ENCODE data around the gene ZRANB1.
"Not testable (repeated sequence)": the region's sequence is repeated elsewhere in the genome, so short reads cannot be mapped to it uniquely, and the experiment has no call there.

Gene ZRANB1

GRCh38 chr10:124941823-124942222 is at the start of gene ZRANB1:
TSS of gene ZRANB1 (plus strand) at chr10:124942123. CDS start at chr10:124942494, 371 bp downstream.
- no peak for DNase-seq (ENCODE audit: low read depth in 2 of 2)

DNA sequence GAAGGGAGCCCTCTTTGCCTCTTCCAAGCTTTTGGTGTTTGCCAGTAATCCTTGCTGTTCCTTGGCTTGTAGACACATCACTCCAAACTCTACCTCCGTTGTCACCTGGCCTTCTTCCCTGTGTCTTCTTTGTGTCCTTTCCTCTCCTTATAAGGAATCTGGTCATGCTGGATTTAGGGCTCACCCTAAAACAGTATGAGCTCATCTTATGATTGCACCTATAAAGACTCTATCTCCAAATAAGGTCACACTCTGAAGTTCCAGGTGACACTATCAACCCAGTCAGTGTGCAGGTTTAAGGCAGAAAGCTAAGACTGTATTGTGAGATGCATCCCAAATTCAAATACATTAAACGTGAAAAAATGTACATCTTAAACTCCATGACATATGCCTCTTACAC is 49.0 kb upstream of the ZRANB1 start:
- no peak for DNase-seq (ENCODE audit: low read depth in 2 of 2)

- DNase-seq (ENCODE audit: low read depth in 2 of 2), result no peak
These were observed 47.2 kb upstream of the ZRANB1 start for GRCh38 chr10:124894569-124895215.

DNA sequence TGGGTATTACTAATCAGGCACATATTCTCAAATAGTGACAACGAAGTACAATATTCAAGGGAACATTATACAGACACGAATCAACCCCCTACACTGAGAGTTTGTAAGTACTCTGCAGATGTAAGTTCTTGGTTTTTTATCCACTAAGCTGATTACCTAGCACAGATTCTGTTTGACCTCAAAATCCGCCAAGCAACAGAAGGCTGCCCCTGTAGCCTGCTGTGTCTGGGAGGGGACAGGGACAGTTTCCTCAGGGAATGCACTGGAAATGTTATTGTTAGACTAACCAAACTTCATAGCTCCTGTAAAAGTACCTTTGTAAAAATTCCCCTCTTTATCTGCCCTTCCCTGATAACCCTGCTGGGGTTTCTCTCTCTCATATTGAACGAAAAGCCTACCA is 45.2 kb upstream of the ZRANB1 start:
- DNase-seq (ENCODE audit: low read depth in 2 of 2), result no peak

DNA sequence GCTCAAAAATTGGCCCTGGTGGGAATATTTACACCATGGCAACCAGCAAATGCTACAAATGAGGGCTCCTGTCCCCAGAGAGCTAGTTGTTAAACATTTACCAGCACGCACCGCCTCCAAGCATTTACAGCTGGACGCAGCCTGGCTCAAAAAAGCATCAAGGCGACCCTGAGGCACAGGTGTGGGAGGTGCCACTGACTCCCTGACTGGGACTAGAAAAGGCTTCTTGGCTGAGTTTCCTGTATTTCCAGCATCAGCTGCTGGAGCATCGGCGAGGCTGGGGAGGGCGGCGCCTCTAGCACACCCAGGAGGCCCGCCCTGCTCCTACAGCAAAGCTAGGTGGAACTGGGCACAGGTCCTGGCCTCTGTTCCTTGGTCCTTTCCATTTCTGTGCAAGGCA is 43.5 kb upstream of the ZRANB1 start:
- DNase-seq (ENCODE audit: low read depth in 2 of 2), result no peak

DNA sequence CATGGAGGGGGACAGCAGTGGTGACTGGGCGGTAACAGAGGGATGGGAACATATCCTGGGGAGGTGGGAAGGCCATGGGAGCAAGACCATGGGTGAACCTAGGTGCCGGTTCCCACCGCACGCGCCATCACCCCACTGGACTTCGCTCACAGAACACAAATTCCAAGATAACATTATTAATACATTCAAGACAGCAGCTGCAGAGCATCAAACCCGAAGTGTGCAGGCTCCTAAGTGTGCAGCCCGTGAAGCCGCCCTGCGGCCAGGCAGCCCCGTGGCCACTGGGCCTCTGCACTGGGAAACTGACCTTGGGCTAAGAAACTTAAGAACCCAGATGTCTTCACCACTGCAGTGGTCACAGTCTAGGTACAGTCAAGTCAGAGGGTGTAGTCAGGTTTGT is 42.8 kb upstream of the ZRANB1 start:
- DNase-seq (ENCODE audit: low read depth in 2 of 2), result no peak

DNA sequence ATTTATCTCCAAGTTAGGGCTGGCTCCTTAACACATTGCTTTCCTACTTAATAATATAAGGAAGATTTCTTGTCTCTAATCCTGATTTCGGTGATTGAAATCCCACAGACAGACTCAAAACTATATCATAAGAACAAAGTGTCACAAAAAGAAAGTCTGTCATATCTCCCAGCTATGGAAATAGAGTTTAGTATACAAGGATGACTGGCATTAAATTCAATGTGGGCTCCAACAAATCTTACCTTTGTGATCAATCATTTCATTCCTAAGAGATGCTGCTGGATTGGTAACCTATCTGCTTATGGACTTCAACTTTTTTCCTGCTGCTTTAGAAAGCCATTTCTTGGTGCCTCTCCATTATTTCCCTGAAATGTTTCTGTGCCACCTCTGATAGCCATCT is 39.5 kb upstream of the ZRANB1 start:
- DNase-seq (ENCODE audit: low read depth in 2 of 2), result no peak

GRCh38 chr10:124903111-124903510 is 38.8 kb upstream of the ZRANB1 start:
- no peak for DNase-seq (ENCODE audit: low read depth in 2 of 2)

DNA sequence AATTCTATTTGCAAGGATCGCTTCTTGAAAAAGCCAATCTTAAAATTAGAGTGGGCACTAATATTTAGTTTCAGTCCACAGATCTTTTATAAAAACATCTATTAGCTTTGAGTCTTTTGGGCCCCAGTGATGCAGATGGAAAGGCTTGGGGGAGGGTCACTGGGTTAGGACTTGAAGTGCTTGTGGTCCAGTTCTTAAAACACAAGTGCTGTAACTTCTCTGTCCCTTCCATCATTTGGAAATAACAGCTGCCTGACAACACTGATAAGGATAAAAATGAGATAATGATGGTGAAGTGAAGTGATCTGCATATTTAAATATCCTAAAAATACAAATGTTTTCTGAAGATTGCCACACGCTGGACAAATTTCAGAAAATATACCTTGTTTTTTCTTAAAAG is 37.1 kb upstream of the ZRANB1 start:
- DNase-seq (ENCODE audit: low read depth in 2 of 2), result no peak

- no peak for DNase-seq (ENCODE audit: low read depth in 2 of 2)
These were observed 35.3 kb upstream of the ZRANB1 start for GRCh38 chr10:124906551-124907001.

DNA sequence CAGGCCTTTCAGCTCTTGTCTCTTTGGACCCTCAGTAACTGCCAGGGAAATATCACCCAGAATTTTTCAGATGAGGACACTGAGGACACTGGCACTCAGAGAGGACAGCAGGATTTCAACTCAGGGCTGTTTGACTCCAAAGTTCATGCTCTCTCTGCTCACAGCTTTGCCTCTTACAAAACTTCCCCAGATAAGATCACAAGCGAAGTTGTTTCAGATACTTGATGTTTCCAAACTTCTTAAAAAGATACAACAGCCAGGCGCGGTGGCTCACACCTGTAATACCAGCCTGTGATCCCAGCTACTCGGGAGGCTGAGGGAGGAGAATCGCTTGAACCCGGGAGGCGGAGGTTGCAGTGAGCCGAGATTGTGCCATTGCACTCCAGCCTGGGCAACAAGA is 32.4 kb upstream of the ZRANB1 start:
- DNase-seq (ENCODE audit: low read depth in 2 of 2), result no peak

GRCh38 chr10:124911124-124912067 is 30.5 kb upstream of the ZRANB1 start:
- no peak for DNase-seq (ENCODE audit: low read depth in 2 of 2)

GRCh38 chr10:124912101-124912886 is 29.6 kb upstream of the ZRANB1 start:
- no peak for DNase-seq (ENCODE audit: low read depth in 2 of 2)

GRCh38 chr10:124913167-124913566 is 28.8 kb upstream of the ZRANB1 start:
- DNase-seq (ENCODE audit: low read depth in 2 of 2), result no peak

GRCh38 chr10:124914398-124914797 is 27.5 kb upstream of the ZRANB1 start:
- DNase-seq (ENCODE audit: low read depth in 2 of 2), result not testable (repeated sequence)

- DNase-seq (ENCODE audit: low read depth in 2 of 2), result no peak
These were observed 25.8 kb upstream of the ZRANB1 start for GRCh38 chr10:124916098-124916584.

- peak; percentile 95 to 96 for DNase-seq (ENCODE audit: low read depth in 2 of 2)
These were observed 25.1 kb upstream of the ZRANB1 start for GRCh38 chr10:124916585-124917427.

GRCh38 chr10:124917428-124918190 is 24.3 kb upstream of the ZRANB1 start:
- DNase-seq (ENCODE audit: low read depth in 2 of 2), result peak in 1 of 2 experiments; percentile 32

DNA sequence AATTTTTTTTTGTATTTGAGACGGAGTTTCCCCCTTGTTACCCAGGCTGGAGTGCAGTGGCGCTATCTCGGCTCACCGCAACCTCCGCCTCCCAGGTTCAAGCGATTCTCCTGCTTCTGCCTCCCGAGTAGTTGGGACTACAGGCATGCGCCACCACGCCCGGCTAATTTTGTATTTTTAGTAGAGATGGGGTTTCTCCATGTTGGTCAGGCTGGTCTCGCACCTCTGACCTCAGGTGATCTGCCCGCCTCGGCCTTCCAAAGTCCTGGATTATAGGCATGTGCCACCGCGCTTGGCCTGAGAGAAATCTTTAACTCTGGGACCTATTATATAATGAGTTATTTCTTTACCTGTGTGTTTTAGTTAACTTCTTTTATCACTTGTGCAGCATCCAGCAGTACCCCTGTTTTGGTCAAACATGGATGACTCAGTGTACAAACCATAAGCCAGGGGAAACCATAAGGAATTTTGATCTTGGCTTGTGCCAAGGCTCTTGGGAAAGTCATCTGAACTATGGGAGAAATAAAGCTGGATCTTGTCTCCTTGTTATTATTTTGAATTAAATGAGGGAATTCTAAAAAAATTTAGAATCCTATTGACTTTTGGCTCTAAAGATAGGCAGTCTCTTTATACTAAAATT is 23.6 kb upstream of the ZRANB1 start:
- DNase-seq (ENCODE audit: low read depth in 2 of 2), result no peak

DNA sequence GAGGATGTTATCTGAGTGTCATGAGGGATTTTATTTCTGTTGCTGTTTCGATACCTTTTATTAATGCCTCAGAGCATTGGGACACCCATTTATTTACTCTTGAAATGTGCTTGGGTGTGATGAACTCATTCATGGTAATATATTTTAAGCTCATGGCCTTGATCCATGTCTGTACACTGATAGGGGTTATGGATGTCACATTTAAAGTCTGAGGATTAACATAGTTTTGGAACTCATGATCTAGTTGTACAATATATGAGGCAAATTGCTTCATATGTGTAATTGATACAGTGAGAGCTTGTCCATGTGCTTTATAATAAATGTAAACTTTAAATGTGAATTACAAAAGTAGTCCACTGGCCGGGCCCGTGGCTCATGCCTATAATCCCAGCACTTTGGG is 23.0 kb upstream of the ZRANB1 start:
- DNase-seq (ENCODE audit: low read depth in 2 of 2), result no peak

All from stimulated activated CD4-positive, alpha-beta T cell treated with anti-CD3 and anti-CD28 coated beads, Interleukin-12 subunit alpha, Interleukin-12 subunit beta, amount 100 ng/mL, for 24 hours (primary cell).